Neural cell (in vitro differentiated cells): Measurements from ENCODE around the gene AFG3L2.

ENCODE experiments used
- CTCF ChIP-seq: fragments of 450-650 bp; IDR thresholded peaks from 2 replicates; pipeline ENCODE4 v1.5.1; 2014; ENCODE audit warnings: antibody characterized with exemption, mild to moderate bottlenecking, moderate library complexity; ENCODE audit not compliant: poor library complexity, severe bottlenecking
- EP300 ChIP-seq: fragments of 450-650 bp; conservative IDR thresholded peaks from 2 replicates; pipeline ENCODE4 v1.6.1; 2014; ENCODE audit warnings: antibody characterized with exemption, mild to moderate bottlenecking, moderate library complexity; ENCODE audit not compliant: poor library complexity, severe bottlenecking
- EZH2 ChIP-seq: fragments of 200-600, 300-800 bp; shearing (Covaris generic), sonication (generic); IDR thresholded peaks from 2 replicates; pipeline ENCODE4 v1.6.1; 2014; ENCODE audit warnings: antibody characterized with exemption, low read length, borderline replicate concordance, mild to moderate bottlenecking; ENCODE audit not compliant: insufficient read depth, poor library complexity, severe bottlenecking
- MXI1 ChIP-seq: fragments of 450-650 bp; conservative IDR thresholded peaks from 2 replicates; pipeline ENCODE4 v1.6.1; 2014; ENCODE audit warnings: antibody characterized with exemption, mild to moderate bottlenecking; ENCODE audit not compliant: poor library complexity, severe bottlenecking
- POLR2AphosphoS5 ChIP-seq: IDR thresholded peaks from 2 replicates; pipeline ENCODE4 v1.6.1; 2012
- SMC3 ChIP-seq: fragments of 450-650 bp; conservative IDR thresholded peaks from 2 replicates; pipeline ENCODE4 v1.6.1; 2014; ENCODE audit warnings: antibody characterized with exemption, mild to moderate bottlenecking, moderate library complexity; ENCODE audit not compliant: poor library complexity
- TAF1 ChIP-seq: IDR thresholded peaks from 2 replicates; pipeline ENCODE4 v1.6.1; 2012; ENCODE audit warnings: low read depth

- TF ChIP-seq CTCF (peak; percentile 57), TAF1 (peak; percentile 78), MXI1 (peak; percentile 46), POLR2AphosphoS5 (peak; percentile 76), EZH2 (no peak), SMC3 (peak; percentile 12), EP300 (no peak)
Observed at GRCh38 chr18:12377556-12378197, 650 bp upstream of the AFG3L2 start.
